Mesothelial cell of epicardium (in vitro differentiated cells): Measurements from ENCODE around the gene AURKAIP1. TPM values are rescaled to one million over a fixed set of nuclear protein-coding genes. Genes with fewer than 3 reads are reported as not detected.

ENCODE experiments used
- DNase-seq, 2 experiments: peaks; one replicate each; pipeline ENCODE4 v3.0.0; 2021; ENCODE audit warnings: low spot score in 2 of 2; ENCODE audit not compliant: unreplicated experiment in 2 of 2
- H3K27ac Mint-ChIP-seq: 2 replicates; pipeline ENCODE4 v1.8.0; 2021; ENCODE audit warnings: mixed read lengths
- H3K27me3 Mint-ChIP-seq: 2 replicates; pipeline ENCODE4 v1.8.0; 2021; ENCODE audit warnings: low read depth, mixed read lengths
- H3K36me3 Mint-ChIP-seq: 2 replicates; pipeline ENCODE4 v1.8.0; 2021; ENCODE audit warnings: mixed read lengths
- H3K4me1 Mint-ChIP-seq: 2 replicates; pipeline ENCODE4 v1.8.0; 2021; ENCODE audit warnings: mixed read lengths
- H3K4me3 Mint-ChIP-seq: 2 replicates; pipeline ENCODE4 v1.8.0; 2021; ENCODE audit warnings: mild to moderate bottlenecking, moderate library complexity, mixed read lengths
- H3K9me3 Mint-ChIP-seq: 2 replicates; pipeline ENCODE4 v1.8.0; 2021; ENCODE audit warnings: mixed read lengths
- total RNA-seq: library from RNA; stranded (reverse); gene quantifications from 3 replicates; pipeline ENCODE4 v1.2.1, GENCODE V29; 2021
- TF ChIP-seq, protein P1 (sequence below): fragments of 200-600 bp; sonication (generic); IDR thresholded peaks from one replicate; pipeline ENCODE4 v1.5.0; 2021; ENCODE audit warnings: antibody characterized with exemption; ENCODE audit not compliant: unreplicated experiment

Gene AURKAIP1
- total RNA-seq, 1 donor from 2014 or later = 75.5 TPM

DNA sequence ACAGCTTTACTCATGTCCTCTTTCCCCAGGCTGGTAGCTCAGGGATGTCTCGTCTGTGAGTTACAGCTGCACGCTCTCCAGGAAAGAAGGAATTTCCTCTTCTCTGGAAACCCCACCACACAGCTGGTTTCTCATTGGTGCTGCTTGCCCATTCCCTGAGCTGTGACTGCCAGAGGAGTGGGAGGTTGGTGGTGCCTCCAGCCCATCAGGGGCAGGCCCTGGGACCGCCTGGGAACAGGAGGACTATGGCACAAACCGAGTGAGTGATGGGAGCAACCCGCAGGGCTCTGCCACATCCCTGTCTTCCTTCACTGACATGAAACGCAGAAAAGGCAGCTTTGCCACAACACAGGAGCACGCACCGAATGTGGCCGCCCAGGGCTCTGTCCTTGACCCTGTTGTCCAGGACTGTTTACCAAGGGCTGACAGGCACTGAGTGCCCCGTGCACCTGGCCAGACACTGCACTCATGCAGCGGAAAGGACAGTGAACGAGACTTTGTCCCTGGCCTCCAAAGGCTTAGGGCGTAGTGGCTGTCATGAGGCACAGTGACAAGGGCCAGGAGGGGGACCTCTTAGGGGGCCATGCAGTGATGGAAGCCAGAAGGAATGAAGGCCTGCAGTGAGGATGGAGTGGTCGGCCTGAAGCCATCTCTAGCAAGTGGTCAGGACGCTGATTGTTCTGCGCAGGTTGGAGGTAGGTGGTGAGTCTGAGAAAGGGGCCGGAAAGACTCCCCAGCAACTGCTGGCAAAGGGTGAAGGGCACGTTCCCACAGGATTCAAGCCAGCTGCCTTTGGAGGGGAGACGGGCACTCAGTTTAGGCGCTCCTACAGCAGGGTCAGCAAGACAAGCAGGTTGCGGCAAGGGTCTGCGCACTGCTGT lies 25.8 kb upstream of the AURKAIP1 start:
- TF ChIP-seq, protein P1, sequence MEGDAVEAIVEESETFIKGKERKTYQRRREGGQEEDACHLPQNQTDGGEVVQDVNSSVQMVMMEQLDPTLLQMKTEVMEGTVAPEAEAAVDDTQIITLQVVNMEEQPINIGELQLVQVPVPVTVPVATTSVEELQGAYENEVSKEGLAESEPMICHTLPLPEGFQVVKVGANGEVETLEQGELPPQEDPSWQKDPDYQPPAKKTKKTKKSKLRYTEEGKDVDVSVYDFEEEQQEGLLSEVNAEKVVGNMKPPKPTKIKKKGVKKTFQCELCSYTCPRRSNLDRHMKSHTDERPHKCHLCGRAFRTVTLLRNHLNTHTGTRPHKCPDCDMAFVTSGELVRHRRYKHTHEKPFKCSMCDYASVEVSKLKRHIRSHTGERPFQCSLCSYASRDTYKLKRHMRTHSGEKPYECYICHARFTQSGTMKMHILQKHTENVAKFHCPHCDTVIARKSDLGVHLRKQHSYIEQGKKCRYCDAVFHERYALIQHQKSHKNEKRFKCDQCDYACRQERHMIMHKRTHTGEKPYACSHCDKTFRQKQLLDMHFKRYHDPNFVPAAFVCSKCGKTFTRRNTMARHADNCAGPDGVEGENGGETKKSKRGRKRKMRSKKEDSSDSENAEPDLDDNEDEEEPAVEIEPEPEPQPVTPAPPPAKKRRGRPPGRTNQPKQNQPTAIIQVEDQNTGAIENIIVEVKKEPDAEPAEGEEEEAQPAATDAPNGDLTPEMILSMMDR = no peak
- H3K36me3 Mint-ChIP-seq = peaks cover 21% of the 10 kb centered on the region

DNA sequence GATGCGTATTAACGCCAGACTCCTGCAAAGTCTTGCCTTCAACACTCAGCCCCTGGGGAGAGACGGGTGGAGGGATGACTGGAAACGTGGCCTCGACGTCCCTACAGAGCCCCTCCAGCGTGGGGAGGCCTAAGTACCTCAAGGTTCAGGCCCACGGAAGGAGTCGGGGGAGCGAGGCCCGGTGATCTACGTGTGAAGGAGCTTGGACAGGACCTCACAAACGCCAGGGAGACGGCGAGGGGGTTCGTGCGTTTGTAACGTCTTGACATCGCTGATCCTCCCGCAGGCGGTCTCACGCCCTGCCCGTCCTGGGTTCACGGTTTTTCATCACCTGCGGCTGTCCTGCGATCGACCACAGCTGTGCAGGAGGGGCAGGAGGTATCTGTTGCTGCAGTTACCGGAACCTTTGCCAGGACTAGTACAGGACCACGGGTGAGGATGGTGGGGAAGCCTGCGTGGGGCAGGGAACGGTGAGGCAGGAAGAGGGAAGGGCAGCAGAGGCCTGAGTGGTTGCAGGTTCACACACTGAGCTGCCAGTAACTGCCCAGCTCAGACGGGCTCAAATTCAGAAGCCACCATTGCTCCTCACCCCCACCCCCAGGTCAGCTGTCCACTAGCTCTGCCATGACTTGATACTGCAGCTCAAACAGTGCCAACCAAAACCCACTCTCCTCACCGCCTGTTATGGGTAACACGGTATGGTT lies 25.0 kb upstream of the AURKAIP1 start:
- peaks cover 21% of the 10 kb centered on the region for H3K36me3 Mint-ChIP-seq
- no peak for DNase-seq
- H3K27ac Mint-ChIP-seq = peak overlapping the region; percentile 88
- H3K27me3 Mint-ChIP-seq = no peaks in the 10 kb centered on the region
- H3K9me3 Mint-ChIP-seq = no peaks in the 10 kb centered on the region
- peaks cover 24% of the 10 kb centered on the region for H3K4me1 Mint-ChIP-seq
- H3K4me3 Mint-ChIP-seq = peak overlapping the region; percentile 89
- TF ChIP-seq, protein P1 = no peak

More for the DNA sequence above, 25.8 kb upstream of the AURKAIP1 start:
- Mint-ChIP-seq H3K9me3 (no peaks in the 10 kb centered on the region), H3K27ac (peak overlapping the region; percentile 66), H3K27me3 (no peaks in the 10 kb centered on the region), H3K4me3 (peak overlapping the region; percentile 89), H3K4me1 (peaks cover 26% of the 10 kb centered on the region)
- no peak for DNase-seq

DNA sequence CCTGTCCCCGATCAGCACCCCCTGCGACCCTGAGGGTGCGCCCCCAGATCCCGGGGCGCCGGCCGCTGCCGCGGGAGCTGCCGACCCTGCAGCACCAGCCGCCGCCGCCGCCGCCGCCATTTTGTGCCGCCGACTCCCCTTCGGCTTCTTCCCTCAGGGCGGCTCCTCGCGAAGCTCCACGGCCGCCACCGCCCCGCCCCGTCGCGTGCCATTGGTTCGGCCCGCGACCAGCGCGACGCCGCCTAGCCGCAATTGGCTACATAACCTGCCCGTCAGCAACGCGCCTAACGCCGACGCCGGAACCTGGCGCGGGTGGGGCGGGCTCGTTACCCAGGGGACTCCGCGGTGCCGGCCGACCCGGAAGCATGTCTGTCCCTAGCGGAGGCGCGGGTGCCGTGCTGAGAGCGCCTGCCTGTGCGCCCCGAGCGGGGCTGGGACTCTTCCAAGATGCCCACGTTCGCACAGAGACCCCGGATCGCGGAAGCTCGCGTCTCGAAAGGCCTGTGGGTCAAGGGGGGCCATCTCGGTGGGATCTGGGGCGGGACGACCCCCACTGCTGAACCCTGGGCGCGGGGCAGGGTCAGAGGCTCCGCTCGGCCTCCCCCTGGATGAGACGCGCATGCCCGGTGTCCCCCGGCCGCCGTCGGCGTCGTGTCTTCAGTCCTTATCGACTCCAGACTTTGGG lies 24.3 kb upstream of the AURKAIP1 start, which contains the start of gene CCNL2:
TSS of gene CCNL2 (minus strand) at position 149 of the 685 bp plus-strand sequence. CDS start at position 120, 29 bp downstream.
- Mint-ChIP-seq H3K36me3 (peaks cover 23% of the 10 kb centered on the region), H3K9me3 (no peaks in the 10 kb centered on the region), H3K4me1 (peaks cover 24% of the 10 kb centered on the region), H3K4me3 (peak within 1 kb of the TSS; percentile 89), H3K27me3 (no peaks in the 10 kb centered on the region), H3K27ac (peak within 1 kb of the TSS; percentile 92)
- TF ChIP-seq, protein P1 = peak; percentile 60
- peak; percentile 99 for DNase-seq

DNA sequence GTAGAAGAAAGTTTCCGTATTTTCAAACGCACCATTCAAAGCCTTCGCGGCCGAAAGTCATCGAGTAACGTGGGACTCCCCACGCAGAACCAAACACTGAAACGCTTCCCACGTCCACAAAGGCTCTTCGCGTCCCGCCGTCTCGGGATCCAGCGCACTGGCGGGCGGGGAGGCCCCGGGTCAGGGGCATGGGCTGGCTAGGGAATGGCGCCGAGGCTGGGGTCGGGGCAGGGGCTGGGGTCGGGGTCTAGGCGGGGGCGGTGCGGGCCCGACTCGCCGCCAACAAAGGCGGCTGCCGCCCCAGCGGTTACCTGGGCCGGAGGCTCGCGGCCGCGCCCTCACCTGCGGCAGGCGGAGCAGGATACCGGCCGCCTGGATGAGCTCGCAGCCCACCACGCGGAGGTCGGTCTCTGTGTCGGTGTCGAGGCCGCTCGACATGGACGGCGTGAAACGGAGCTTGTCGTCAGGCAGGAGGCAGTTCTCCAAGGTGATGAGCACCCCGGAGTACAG lies 23.7 kb upstream of the AURKAIP1 start:
- no peaks in the 10 kb centered on the region for H3K27me3 Mint-ChIP-seq
- TF ChIP-seq, protein P1 = no peak
- H3K4me1 Mint-ChIP-seq = peaks cover 24% of the 10 kb centered on the region
- peak overlapping the region; percentile 89 for H3K4me3 Mint-ChIP-seq
- DNase-seq = no peak
- H3K9me3 Mint-ChIP-seq = no peaks in the 10 kb centered on the region
- H3K36me3 Mint-ChIP-seq = peaks cover 26% of the 10 kb centered on the region
- peak overlapping the region; percentile 92 for H3K27ac Mint-ChIP-seq

DNA sequence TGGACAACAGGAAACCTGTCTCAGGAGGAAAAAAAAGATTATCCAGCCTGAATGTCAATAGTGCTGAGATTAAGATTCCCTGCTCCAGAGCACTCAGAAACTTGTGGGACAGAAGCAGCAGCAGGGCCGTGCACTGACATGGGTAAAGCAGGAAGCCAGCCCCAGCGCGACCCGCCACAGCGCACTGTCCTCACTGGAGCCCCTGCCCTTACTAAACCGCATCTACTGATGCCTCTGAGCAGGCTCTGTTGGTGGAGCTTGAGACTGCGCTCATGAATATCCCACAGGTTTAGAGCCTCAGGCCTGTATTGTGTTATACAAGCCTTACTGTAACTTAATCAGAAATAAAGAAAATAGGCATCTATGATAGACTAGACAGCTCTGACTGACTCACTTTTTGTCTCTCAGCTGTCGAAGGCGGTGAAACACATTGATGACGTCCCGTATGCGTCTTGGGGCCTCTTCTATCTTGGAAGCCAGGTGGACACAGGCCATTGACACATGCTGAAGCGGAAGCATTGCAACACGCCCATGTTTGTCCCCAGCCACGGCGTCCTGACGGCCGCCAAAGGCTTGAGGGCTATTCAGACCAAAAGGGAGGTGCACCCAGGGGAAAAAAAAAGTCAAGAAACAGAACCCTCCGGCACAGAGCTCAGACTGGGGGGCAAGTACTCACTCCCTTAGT lies 23.0 kb upstream of the AURKAIP1 start:
- peaks cover 28% of the 10 kb centered on the region for H3K36me3 Mint-ChIP-seq
- TF ChIP-seq, protein P1 = no peak
- H3K4me1 Mint-ChIP-seq = peaks cover 24% of the 10 kb centered on the region
- H3K4me3 Mint-ChIP-seq = peak overlapping the region; percentile 89
- no peaks in the 10 kb centered on the region for H3K9me3 Mint-ChIP-seq
- H3K27me3 Mint-ChIP-seq = no peaks in the 10 kb centered on the region
- no peak for DNase-seq
- peak overlapping the region; percentile 92 for H3K27ac Mint-ChIP-seq
